CD4-positive, alpha-beta T cell treated with Interleukin-4 for 1 hour (primary cell): ENCODE data around the gene RAD52.

ENCODE experiments used
- DNase-seq, 2 donors: peaks; one replicate each; pipeline ENCODE4 v3.0.0-alpha.2; 2020 to 2022

RAD52 gene

DNA sequence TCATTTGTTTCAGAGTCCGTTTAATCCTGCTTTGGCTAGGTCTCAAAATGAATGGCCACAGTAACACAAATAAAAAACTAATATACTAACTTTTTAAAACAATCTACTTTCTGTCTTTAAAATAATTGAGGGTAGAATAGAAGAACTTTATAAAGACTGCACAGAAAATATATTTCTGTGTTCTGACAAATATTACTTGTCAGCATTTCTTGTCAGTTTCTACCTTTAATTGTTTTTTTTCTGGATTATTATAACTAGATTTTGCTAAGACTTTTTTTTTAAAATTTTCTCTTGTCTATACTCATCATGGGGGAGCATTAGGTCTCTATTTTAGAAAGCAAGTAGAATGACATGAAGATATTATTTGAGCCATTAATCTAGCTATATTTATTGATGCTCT lies 86.2 kb downstream of the RAD52 start:
- no peak for DNase-seq

DNA sequence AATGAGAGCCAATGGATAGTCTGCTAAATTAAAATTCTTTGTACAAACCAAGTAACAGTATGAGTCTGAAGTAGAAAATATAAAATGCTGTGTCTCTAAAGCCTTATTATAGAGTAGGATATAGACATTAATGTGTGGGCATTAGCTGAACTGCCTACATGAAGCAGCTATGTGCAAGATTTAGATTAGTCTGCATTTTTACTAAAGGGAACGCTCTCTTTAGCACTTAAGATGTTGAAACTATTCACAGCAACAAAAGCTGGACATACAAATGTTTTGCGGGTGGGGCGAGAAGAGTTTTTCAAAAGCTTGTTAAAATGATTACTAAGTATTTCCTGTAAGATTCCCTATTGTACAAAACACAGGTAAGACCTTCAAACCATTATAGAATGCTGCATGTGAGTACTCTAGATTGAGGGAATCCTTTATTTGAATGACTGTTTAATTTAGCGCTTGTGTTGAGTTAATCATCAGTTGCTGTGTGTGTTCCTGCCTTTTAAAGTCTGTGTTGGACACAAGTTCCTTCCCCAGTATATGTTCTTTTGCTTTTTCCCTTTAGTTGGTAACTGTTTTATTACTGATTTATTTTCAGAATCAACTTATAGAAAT lies 87.1 kb downstream of the RAD52 start:
- no peak for DNase-seq
